Neuronal stem cell (in vitro differentiated cells): ENCODE results near the gene SUN5.

Experiments used
- DNase-seq: peaks from one replicate; pipeline ENCODE4 v3.0.0-alpha.2; 2013; ENCODE audit warnings: low spot score
- H2AFZ ChIP-seq: one replicate; pipeline ENCODE4 v1.6.1; 2013; ENCODE audit warnings: mild to moderate bottlenecking, low read length, inconsistent platforms
- H2AK5ac ChIP-seq: 2 replicates; pipeline ENCODE4 v1.6.1; 2013; ENCODE audit warnings: low read depth, mild to moderate bottlenecking, inconsistent platforms, low read length, moderate library complexity, mixed read lengths
- H2BK120ac ChIP-seq: 2 replicates; pipeline ENCODE4 v1.6.1; 2013; ENCODE audit warnings: low read depth, mild to moderate bottlenecking, inconsistent platforms, low read length, moderate library complexity, mixed read lengths
- H2BK12ac ChIP-seq: one replicate; pipeline ENCODE4 v1.6.1; 2013; ENCODE audit warnings: low read length, inconsistent platforms
- H2BK15ac ChIP-seq: 2 replicates; pipeline ENCODE4 v1.6.1; 2013; ENCODE audit warnings: mild to moderate bottlenecking, low read length, inconsistent platforms, mixed read lengths
- H2BK5ac ChIP-seq: one replicate; pipeline ENCODE4 v1.6.1; 2013; ENCODE audit warnings: inconsistent platforms, mild to moderate bottlenecking, low read length, moderate library complexity
- H3K14ac ChIP-seq: one replicate; pipeline ENCODE4 v1.6.1; 2013; ENCODE audit warnings: low read length, inconsistent platforms
- H3K18ac ChIP-seq: 2 replicates; pipeline ENCODE4 v1.6.1; 2013; ENCODE audit warnings: low read length, inconsistent platforms
- H3K23ac ChIP-seq: 2 replicates; pipeline ENCODE4 v1.6.1; 2013; ENCODE audit warnings: low read depth, mild to moderate bottlenecking, mixed read lengths, low read length, inconsistent platforms; ENCODE audit not compliant: poor library complexity
- H3K27ac ChIP-seq: replicated peaks from 3 replicates; pipeline ENCODE4 v1.5.1; 2013; ENCODE audit warnings: low read length, inconsistent platforms
- H3K27me3 ChIP-seq, 3 experiments: 2 replicates each; pipeline ENCODE4 v1.6.1; 2013; ENCODE audit warnings: low read length in 3 of 3, mild to moderate bottlenecking in 2 of 3, inconsistent platforms in 1 of 3, low read depth in 1 of 3, mixed read lengths in 1 of 3, moderate library complexity in 1 of 3; ENCODE audit not compliant: control insufficient read depth in 3 of 3, insufficient read depth in 3 of 3
- H3K36me3 ChIP-seq, 2 donors: replicated peaks in 1 of 2; 2 replicates each; pipeline ENCODE4 v1.6.1; 2013; ENCODE audit warnings: low read length in 2 of 2; ENCODE audit not compliant: control insufficient read depth in 2 of 2, insufficient read depth in 2 of 2
- H3K4ac ChIP-seq: 2 replicates; pipeline ENCODE4 v1.6.1; 2013; ENCODE audit warnings: inconsistent platforms, mild to moderate bottlenecking, low read length, moderate library complexity
- H3K4me1 ChIP-seq, 2 donors: 1 replicate in 1 of 2; 2 replicates in 1 of 2; pipeline ENCODE4 v1.6.1; 2013; ENCODE audit warnings: low read length in 2 of 2, low read depth in 1 of 2; ENCODE audit not compliant: control insufficient read depth in 2 of 2, insufficient read depth in 1 of 2
- H3K4me2 ChIP-seq: one replicate; pipeline ENCODE4 v1.6.1; 2013; ENCODE audit warnings: mild to moderate bottlenecking, low read length, inconsistent platforms; ENCODE audit not compliant: insufficient read depth, poor library complexity, severe bottlenecking
- H3K4me3 ChIP-seq, 2 donors: 2 replicates each; pipeline ENCODE4 v1.5.1; 2013; ENCODE audit warnings: low read length in 2 of 2, mild to moderate bottlenecking in 2 of 2, inconsistent platforms in 1 of 2, moderate library complexity in 1 of 2
- H3K79me1 ChIP-seq: one replicate; pipeline ENCODE4 v1.6.1; 2013; ENCODE audit warnings: low read depth, mild to moderate bottlenecking, inconsistent platforms, low read length, moderate library complexity
- H3K9ac ChIP-seq: one replicate; pipeline ENCODE4 v1.6.1; 2013; ENCODE audit warnings: mild to moderate bottlenecking, low read depth, low read length, inconsistent platforms; ENCODE audit not compliant: poor library complexity
- H3K9me3 ChIP-seq, 2 donors: replicated peaks in 1 of 2; 2 replicates each; pipeline versions ENCODE3 to v1.6.1; 2013; ENCODE audit warnings: low read length in 2 of 2, mild to moderate bottlenecking in 2 of 2, inconsistent platforms in 1 of 2, low read depth in 1 of 2, mixed read lengths in 1 of 2, moderate library complexity in 1 of 2; ENCODE audit not compliant: control insufficient read depth in 2 of 2, insufficient read depth in 1 of 2
- H4K8ac ChIP-seq: one replicate; pipeline ENCODE4 v1.6.1; 2013; ENCODE audit warnings: low read depth, mild to moderate bottlenecking, inconsistent platforms, low read length, moderate library complexity
- H4K91ac ChIP-seq: one replicate; pipeline ENCODE4 v1.6.1; 2013; ENCODE audit warnings: low read length, low read depth, mild to moderate bottlenecking, inconsistent platforms; ENCODE audit not compliant: poor library complexity
- WGBS, 2 donors: extraction: QIAGEN DNeasy Blood & Tissue Kit; methylation state at CpG; one replicate each; pipeline ENCODE4 v1.1.7; 2013; ENCODE audit warnings: missing lambda C conversion rate in 2 of 2, mixed read lengths in 1 of 2; ENCODE audit not compliant: insufficient read length in 2 of 2, insufficient replicate concordance in 1 of 2; ENCODE audit errors: extremely low coverage in 2 of 2; 5-methylcytosine and 5-hydroxymethylcytosine counted together

SUN5 gene

DNA sequence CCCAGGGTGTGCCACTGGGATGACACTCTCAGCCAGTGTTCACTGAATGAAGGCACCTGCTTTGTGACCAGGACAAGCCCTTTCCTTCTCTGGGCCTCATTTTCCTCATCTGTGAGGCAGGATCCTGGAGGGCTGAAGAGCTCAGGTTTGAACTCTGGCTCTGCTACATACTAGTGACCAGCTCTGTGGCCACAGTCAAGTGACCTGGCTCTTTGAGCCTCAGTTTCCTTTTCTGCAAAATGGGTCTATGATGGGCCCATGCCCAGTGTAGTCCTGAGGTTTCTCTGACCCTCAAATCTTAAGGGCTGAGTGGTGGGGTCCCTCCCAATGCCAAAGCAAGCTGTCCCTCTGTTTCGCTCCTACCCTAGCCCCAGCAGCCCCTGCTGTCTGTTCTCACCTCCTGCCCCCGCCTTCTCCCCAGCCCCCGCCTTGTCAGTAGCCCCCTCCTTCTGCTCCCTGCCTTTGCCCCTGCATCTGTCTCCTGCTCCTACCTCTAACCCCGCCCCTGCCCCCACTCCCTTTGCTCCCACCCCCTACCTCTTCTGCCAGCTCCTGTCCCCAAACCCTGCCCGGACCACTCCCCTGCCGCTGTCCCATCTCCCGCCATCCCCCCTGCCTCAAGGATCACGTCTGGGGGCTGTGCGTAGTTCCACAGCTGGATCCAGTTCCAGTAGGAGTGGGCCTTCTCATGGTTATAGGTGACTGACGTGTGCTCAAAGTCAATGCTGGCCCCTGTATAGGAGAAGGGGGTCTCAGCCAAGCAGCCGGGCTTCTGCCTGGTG is 17.0 kb downstream of the SUN5 start:
- Histone ChIP-seq H3K4me1 (peaks cover 0 to 5% of the 10 kb centered on the region in 2 donors), H3K79me1 (no peaks in the 10 kb centered on the region), H3K9ac (no peak overlapping the region), H3K27me3 (peaks cover 0 to 2% (median 0%) of the 10 kb centered on the region in 3 experiments), H2AK5ac (peak overlapping the region; percentile 30), H2BK15ac (no peak overlapping the region), H3K18ac (peak overlapping the region; percentile 44), H3K14ac (peak overlapping the region; percentile 8), H3K27ac (no peak overlapping the region), H3K36me3 (no peaks in the 10 kb centered on the region), H3K23ac (no peak overlapping the region), H2BK120ac (peak overlapping the region; percentile 27), H3K4me3 (no peak overlapping the region), H3K9me3 (no peaks in the 10 kb centered on the region), H3K4ac (no peak overlapping the region), H4K91ac (no peak overlapping the region), H3K4me2 (no peak overlapping the region), H2BK5ac (no peak overlapping the region), H2BK12ac (no peak overlapping the region), H2AFZ (no peak overlapping the region), H4K8ac (no peak overlapping the region)
- no peak for DNase-seq
- no CpG with 5 or more reads among the region's 11 CpGs for WGBS, 2 donors

DNA sequence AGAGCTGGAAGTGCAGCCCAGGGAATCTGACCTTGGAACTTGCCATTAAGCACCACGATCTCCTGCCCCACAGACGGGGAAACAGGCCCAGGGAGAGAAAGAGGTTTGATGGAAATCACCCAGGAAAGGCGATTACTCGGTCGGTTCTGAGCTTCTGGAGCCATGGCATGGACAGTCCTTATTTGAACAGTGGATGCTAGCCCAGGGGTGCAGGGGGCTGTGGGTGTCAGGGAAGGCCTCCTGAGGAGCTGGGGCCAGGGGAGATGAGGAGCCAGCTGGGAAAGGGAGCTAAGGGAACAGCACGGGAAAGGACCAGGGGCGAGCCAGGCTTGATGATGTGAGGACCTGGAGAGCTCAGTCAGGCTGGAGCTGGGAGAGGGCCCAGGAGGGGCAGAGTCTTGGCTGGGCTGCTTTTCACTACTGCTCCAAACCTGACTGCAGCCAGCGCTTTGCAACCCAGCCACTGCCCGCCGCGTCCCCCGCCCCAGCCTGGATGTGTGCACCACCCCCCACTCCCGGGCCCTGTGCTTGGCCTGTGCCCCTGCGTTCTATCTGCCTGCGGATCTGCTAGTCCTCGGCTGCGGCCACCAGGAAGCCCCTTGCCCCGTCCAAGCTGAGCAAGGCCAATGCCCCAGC is 17.8 kb downstream of the SUN5 start:
- Histone ChIP-seq H2BK12ac (no peak overlapping the region), H3K23ac (peak overlapping the region; percentile 2), H3K9me3 (peaks cover 0 to 1% of the 10 kb centered on the region in 2 donors), H3K4me3 (no peak overlapping the region), H2AK5ac (peak overlapping the region; percentile 81), H3K4ac (no peak overlapping the region), H3K27ac (no peak overlapping the region), H3K4me1 (peaks cover 0 to 5% of the 10 kb centered on the region in 2 donors), H4K91ac (no peak overlapping the region), H2BK15ac (peak overlapping the region; percentile 47), H3K4me2 (no peak overlapping the region), H2BK5ac (no peak overlapping the region), H3K9ac (peak overlapping the region; percentile 54), H4K8ac (peak overlapping the region; percentile 23), H2AFZ (no peak overlapping the region), H3K36me3 (no peaks in the 10 kb centered on the region), H3K14ac (no peak overlapping the region), H3K79me1 (no peaks in the 10 kb centered on the region), H3K18ac (peak overlapping the region; percentile 67), H3K27me3 (no peaks in the 10 kb centered on the region), H2BK120ac (no peak overlapping the region)
- DNase-seq, result no peak
- WGBS, 2 donors, result no CpG with 5 or more reads among the region's 18 CpGs

DNA sequence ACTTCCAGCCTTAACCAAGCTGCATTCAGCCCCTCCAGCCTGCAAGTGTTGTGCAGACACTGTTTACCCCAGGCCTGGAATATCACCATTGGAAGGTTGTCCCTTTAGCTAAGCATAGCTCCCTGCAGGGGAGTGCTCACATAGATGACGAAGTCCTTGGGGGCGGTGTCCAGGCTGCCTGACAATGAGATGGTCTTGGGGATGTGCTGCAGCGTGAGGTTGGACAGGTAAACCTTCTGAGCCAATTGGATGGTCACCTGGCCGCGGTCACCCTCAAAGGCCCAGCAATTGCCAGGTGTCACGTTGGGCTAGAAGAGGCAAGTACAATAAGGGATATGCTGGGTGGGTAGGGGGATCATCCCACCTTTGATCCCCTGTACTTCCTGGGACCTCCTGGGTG is 18.6 kb downstream of the SUN5 start:
- Histone ChIP-seq H2BK120ac (no peak overlapping the region), H2BK12ac (no peak overlapping the region), H2BK15ac (no peak overlapping the region), H3K36me3 (no peaks in the 10 kb centered on the region), H2AK5ac (no peak overlapping the region), H3K23ac (no peak overlapping the region), H3K9me3 (peaks cover 0 to 1% of the 10 kb centered on the region in 2 donors), H3K27ac (no peak overlapping the region), H3K4me2 (no peak overlapping the region), H4K8ac (no peak overlapping the region), H3K4ac (no peak overlapping the region), H2BK5ac (no peak overlapping the region), H2AFZ (no peak overlapping the region), H3K4me3 (no peak overlapping the region), H3K14ac (no peak overlapping the region), H4K91ac (no peak overlapping the region), H3K27me3 (no peaks in the 10 kb centered on the region), H3K4me1 (peaks cover 0 to 8% of the 10 kb centered on the region in 2 donors), H3K79me1 (no peaks in the 10 kb centered on the region), H3K9ac (peak overlapping the region; percentile 64), H3K18ac (no peak overlapping the region)
- DNase-seq, result no peak
- WGBS, 2 donors, result no CpG with 5 or more reads among the region's 6 CpGs

DNA sequence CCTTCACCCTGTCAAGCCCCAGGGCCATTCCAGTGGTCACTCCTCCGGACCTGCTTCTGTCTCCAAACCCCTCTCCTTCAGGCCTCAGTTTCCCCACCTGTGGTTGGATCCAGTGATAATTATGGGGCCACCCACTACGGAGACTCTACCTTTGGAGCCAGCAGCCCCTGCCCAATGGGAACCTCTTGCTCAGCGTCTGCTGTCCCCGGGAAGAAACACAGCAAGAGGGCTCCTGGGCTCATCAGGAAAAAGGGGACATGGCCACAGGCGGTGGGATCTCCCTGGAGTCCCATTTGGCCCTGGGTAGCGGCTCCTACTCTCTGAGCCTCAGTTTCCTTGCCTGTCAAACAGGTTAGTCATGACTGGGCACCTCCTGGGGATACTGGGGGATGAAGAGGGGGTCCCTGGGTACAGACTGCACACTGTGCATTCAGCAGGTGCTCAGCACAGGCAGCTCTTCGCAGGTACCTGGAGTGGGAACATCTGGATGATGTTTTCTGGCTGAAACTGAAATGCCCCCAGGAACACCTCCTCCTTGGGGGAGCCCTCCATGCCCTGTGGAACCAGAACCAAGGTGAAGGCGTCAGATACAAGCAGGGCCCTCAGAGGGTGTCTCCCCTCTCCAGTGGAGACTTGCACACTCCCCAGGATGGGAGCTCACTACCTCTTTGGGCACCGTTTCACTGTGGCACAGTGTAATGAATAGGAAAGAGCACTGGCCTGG is 19.4 kb downstream of the SUN5 start:
- no peaks in the 10 kb centered on the region for H3K27me3 ChIP-seq
- peaks cover 0 to 1% of the 10 kb centered on the region in 2 donors for H3K9me3 ChIP-seq
- H3K27ac ChIP-seq, result no peak overlapping the region
- no peak overlapping the region for H3K4me3 ChIP-seq
- H3K9ac ChIP-seq, result no peak overlapping the region
- H4K8ac ChIP-seq, result no peak overlapping the region
- H3K36me3 ChIP-seq, result no peaks in the 10 kb centered on the region
- no CpG with 5 or more reads among the region's 9 CpGs for WGBS, 2 donors
- H3K14ac ChIP-seq, result no peak overlapping the region
- H2BK5ac ChIP-seq, result peak overlapping the region; percentile 2
- no peak overlapping the region for H4K91ac ChIP-seq
- peak overlapping the region; percentile 47 for H2AK5ac ChIP-seq
- H2BK12ac ChIP-seq, result no peak overlapping the region
- H2AFZ ChIP-seq, result no peak overlapping the region
- H3K18ac ChIP-seq, result peak overlapping the region; percentile 17
- H3K23ac ChIP-seq, result peak overlapping the region; percentile 34
- H3K4me1 ChIP-seq, result peaks cover 5 to 14% of the 10 kb centered on the region in 2 donors
- H2BK15ac ChIP-seq, result no peak overlapping the region
- DNase-seq, result no peak
- no peaks in the 10 kb centered on the region for H3K79me1 ChIP-seq
- H3K4ac ChIP-seq, result no peak overlapping the region
- H2BK120ac ChIP-seq, result no peak overlapping the region
- H3K4me2 ChIP-seq, result no peak overlapping the region
